Endothelial cell of umbilical vein (primary cell): Measurements from ENCODE around the gene SCYGR1. TPM values are rescaled to one million over a fixed set of nuclear protein-coding genes. Genes with fewer than 3 reads are reported as not detected.

ENCODE experiments used
- BruUV-seq: library from RNA; stranded (reverse); fragments of 400-500 nt; replicated peaks from 2 replicates; lab custom pipeline; 2021; lab: Mats Ljungman, UMichigan
- CTCF ChIA-PET: fragments of 300-600, 350-600 bp; sonication (Branson Sonifier 250); formaldehyde crosslinking; loops from one replicate; lab custom pipeline; 2021; ENCODE audit warnings: antibody characterized with exemption, inconsistent platforms; lab: Charles Lee
- POLR2A ChIA-PET: fragments of 300-600, 350-600 bp; sonication (Branson Sonifier 250); formaldehyde crosslinking; loops from one replicate; lab custom pipeline; 2021; ENCODE audit warnings: antibody characterized with exemption, inconsistent platforms; lab: Charles Lee
- DNase-seq: peaks from one replicate; pipeline ENCODE4 v3.0.0-alpha.2; 2011; ENCODE audit warnings: low read depth, low spot score
- FAIRE-seq: peaks from 2 replicates; lab custom pipeline; 2011; peaks lifted over from hg19 to GRCh38; lab: Jason Lieb, UNC
- H2AFZ ChIP-seq: 2 replicates; pipeline ENCODE4 v1.6.0; 2012; ENCODE audit warnings: low read depth, low read length, control low read depth, inconsistent platforms
- H3K27ac ChIP-seq: 2 replicates; pipeline ENCODE4 v1.5.1; 2011; ENCODE audit warnings: low read depth, mild to moderate bottlenecking, control low read depth, low read length, moderate library complexity; ENCODE audit not compliant: insufficient read depth
- H3K27me3 ChIP-seq, 2 experiments: 2 replicates each; pipeline versions ENCODE4 v1.6.0 to v1.6.1; 2011; ENCODE audit warnings: low read length in 2 of 2, mixed read lengths in 1 of 2; ENCODE audit not compliant: control insufficient read depth in 2 of 2, insufficient read depth in 2 of 2
- H3K36me3 ChIP-seq, 2 experiments: 2 replicates in 1 of 2; 3 replicates in 1 of 2; pipeline ENCODE4 v1.5.1; 2011; ENCODE audit warnings: low read length in 2 of 2, mild to moderate bottlenecking in 1 of 2, moderate library complexity in 1 of 2; ENCODE audit not compliant: control insufficient read depth in 2 of 2, insufficient read depth in 2 of 2; ENCODE audit errors: extremely low read depth in 1 of 2
- H3K4me1 ChIP-seq: 3 replicates; pipeline ENCODE4 v1.5.1; 2011; ENCODE audit warnings: mild to moderate bottlenecking, low read length; ENCODE audit not compliant: control insufficient read depth, insufficient read depth; ENCODE audit errors: extremely low read depth
- H3K4me2 ChIP-seq: 2 replicates; pipeline ENCODE4 v1.6.1; 2011; ENCODE audit warnings: low read length, control low read depth, mixed read lengths; ENCODE audit not compliant: insufficient read depth
- H3K4me3 ChIP-seq, 3 experiments: fragments of 200-600 bp in 1 of 3; sonication (generic), shearing (Covaris generic) in 1 of 3; replicated peaks in 1 of 3; 2 replicates each; pipeline ENCODE4 v1.5.1; 2011 to 2016; ENCODE audit warnings: control low read depth in 3 of 3, low read length in 3 of 3, mild to moderate bottlenecking in 2 of 3, inconsistent platforms in 1 of 3, low read depth in 1 of 3, moderate library complexity in 1 of 3; ENCODE audit not compliant: insufficient read depth in 1 of 3
- H3K79me2 ChIP-seq: 2 replicates; pipeline ENCODE4 v1.6.0; 2012; ENCODE audit warnings: low read length, inconsistent platforms; ENCODE audit not compliant: control insufficient read depth, insufficient read depth
- H3K9ac ChIP-seq: replicated peaks from 2 replicates; pipeline ENCODE3; 2011; ENCODE audit warnings: low read length, control low read depth; ENCODE audit not compliant: insufficient read depth; ENCODE audit errors: extremely low read depth
- H3K9me1 ChIP-seq: replicated peaks from 3 replicates; pipeline ENCODE4 v1.6.0; 2011; ENCODE audit warnings: mild to moderate bottlenecking, low read length; ENCODE audit not compliant: control insufficient read depth, insufficient read depth; ENCODE audit errors: extremely low read depth
- H3K9me3 ChIP-seq: replicated peaks from 2 replicates; pipeline ENCODE4 v1.5.1; 2012; ENCODE audit warnings: low read length, inconsistent platforms; ENCODE audit not compliant: control insufficient read depth, insufficient read depth
- H4K20me1 ChIP-seq: replicated peaks from 2 replicates; pipeline ENCODE3; 2011; ENCODE audit warnings: mild to moderate bottlenecking, low read length; ENCODE audit not compliant: control insufficient read depth, insufficient read depth; ENCODE audit errors: extremely low read depth
- EZH2 ChIP-seq: IDR thresholded peaks from 2 replicates; pipeline ENCODE4 v1.6.1; 2012; ENCODE audit warnings: borderline replicate concordance, low read depth, mild to moderate bottlenecking, moderate library complexity, low read length, inconsistent platforms; ENCODE audit not compliant: severe bottlenecking
- FOS ChIP-seq: IDR thresholded peaks from 2 replicates; pipeline ENCODE4 v1.6.1; 2011; ENCODE audit warnings: mild to moderate bottlenecking, low read length, moderate library complexity, borderline replicate concordance; ENCODE audit not compliant: insufficient read depth
- GATA2 ChIP-seq: IDR thresholded peaks from 2 replicates; pipeline ENCODE4 v1.7.0; 2011; ENCODE audit warnings: low read depth, mild to moderate bottlenecking, moderate library complexity, mixed read lengths, low read length; ENCODE audit not compliant: insufficient read length, insufficient read depth
- JUN ChIP-seq: IDR thresholded peaks from 2 replicates; pipeline ENCODE4 v1.6.1; 2011; ENCODE audit warnings: borderline replicate concordance, low read depth; ENCODE audit not compliant: insufficient read length, insufficient read depth
- MYC ChIP-seq: IDR thresholded peaks from one replicate; pipeline ENCODE4 v1.6.1; 2011; ENCODE audit warnings: mild to moderate bottlenecking, low read depth, low read length
- POLR2A ChIP-seq: IDR thresholded peaks from 2 replicates; pipeline ENCODE4 v1.6.1; 2012; ENCODE audit warnings: low read depth, mild to moderate bottlenecking, control low read depth, low read length
- POLR2AphosphoS5 ChIP-seq: IDR thresholded peaks from 2 replicates; pipeline ENCODE4 v1.6.1; 2012; ENCODE audit warnings: low read depth, mild to moderate bottlenecking, control low read depth, low read length, moderate library complexity; ENCODE audit not compliant: insufficient read depth
- dilution Hi-C: fragments of 300-500 bp; cut with MboI; formaldehyde crosslinking; loops from one replicate; pipeline ENCODE4 v1.15.0; 2019; ENCODE audit warnings: low sequenced_read_pairs; ENCODE audit not compliant: extremely low pct_ligation_motif_present
- intact Hi-C: fragments of 100-400 bp; cut with micrococcal nuclease; formaldehyde crosslinking; loops from one replicate; pipeline ENCODE4 v1.10.0; 2022
- polyA plus RNA-seq, 4 experiments: library from polyadenylated mRNA; depleted of rRNA in 3 of 4; stranded (reverse) in 3 of 4; unstranded in 1 of 4; fragments of >200 nt; gene quantifications; 2 replicates each; pipeline versions ENCODE4 v1.2.1 to v1.2.3, GENCODE V29; 2011 to 2012; ENCODE audit warnings: missing spikeins in 1 of 4
- total RNA-seq: library from RNA; stranded (reverse); gene quantifications from 2 replicates; pipeline ENCODE4 v1.2.3, GENCODE V29; 2021
- TF ChIP-seq, protein P1 (sequence below), 2 donors: IDR thresholded peaks; 1 replicate in 1 of 2; 2 replicates in 1 of 2; pipeline ENCODE4 v1.5.1; 2011; ENCODE audit warnings: low read length in 2 of 2, mild to moderate bottlenecking in 2 of 2, moderate library complexity in 2 of 2, control low read depth in 1 of 2, inconsistent platforms in 1 of 2, low read depth in 1 of 2; ENCODE audit not compliant: insufficient read depth in 1 of 2; ENCODE audit errors: extremely low read depth in 1 of 2
- TF ChIP-seq, protein P2 (sequence below): IDR thresholded peaks from 2 replicates; pipeline ENCODE4 v1.6.1; 2011; ENCODE audit not compliant: insufficient read depth, insufficient read length

SCYGR1 gene
- total and polyA plus RNA-seq, 2 donors (not counting 3 experiments of a cell fraction or from before 2014, with no cell fraction given) = not detected

DNA sequence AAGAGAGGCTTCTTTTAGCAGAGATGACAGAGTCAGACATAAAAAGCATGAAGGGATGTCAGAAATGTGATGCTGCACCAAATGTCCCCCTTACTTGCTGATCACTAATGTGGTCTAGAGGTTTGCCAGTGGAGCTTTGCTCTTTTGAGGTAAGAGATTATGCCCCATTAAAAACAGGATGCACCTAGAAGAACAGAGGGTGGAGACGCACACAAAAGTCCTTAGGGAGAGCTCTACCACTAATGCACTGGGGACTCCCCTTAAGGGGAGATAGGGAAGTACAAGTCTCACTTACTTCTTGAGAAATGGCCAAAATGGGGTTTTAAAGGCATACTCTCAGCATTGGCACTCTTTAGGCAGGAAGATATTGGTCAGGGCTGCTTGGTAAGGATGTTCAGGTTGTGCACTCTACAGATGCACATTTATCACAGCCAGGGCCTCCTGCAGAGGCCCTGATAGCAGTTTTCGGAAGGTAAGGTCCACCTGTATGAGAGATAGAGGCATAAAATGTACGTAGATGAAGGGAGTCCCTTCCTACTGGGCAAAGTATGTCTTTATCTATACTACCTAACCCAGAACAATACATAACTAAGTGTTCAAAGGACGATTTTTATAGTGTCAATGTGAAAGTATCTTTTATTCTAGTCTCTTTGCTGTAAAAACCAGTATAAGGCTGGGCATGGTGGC is 17.0 kb upstream of the SCYGR1 start:
- dilution Hi-C loops = no loop called here
- no peak overlapping the region for H3K4me2 ChIP-seq
- peaks cover 8% of the 10 kb centered on the region for H3K4me1 ChIP-seq
- no peak overlapping the region for H3K27ac ChIP-seq
- H3K9me1 ChIP-seq = no peaks in the 10 kb centered on the region
- H3K9me3 ChIP-seq = no peaks in the 10 kb centered on the region
- H3K4me3 ChIP-seq = no peak overlapping the region
- DNase-seq (no peak), FAIRE-seq (no peak)
- no peaks in the 10 kb centered on the region for H3K79me2 ChIP-seq
- ChIA-PET CTCF (interaction anchor here (1.3 to 3.8 kb wide), 9 partner anchors 11 to 1740 kb away, joined by 3 to 139 read pairs (median 10); no protein-coding TSS in a partner anchor), POLR2A (no interaction called here)
- no peaks in the 10 kb centered on the region for H3K36me3 ChIP-seq
- H3K9ac ChIP-seq = no peak overlapping the region
- H4K20me1 ChIP-seq = no peaks in the 10 kb centered on the region
- H3K27me3 ChIP-seq = no peaks in the 10 kb centered on the region
- no peak overlapping the region for H2AFZ ChIP-seq
- BruUV-seq = no TSS peak
- intact Hi-C loops = loop anchor here (5.0 kb wide), 2 partner anchors 163 to 272 kb away; no protein-coding TSS in a partner anchor
- TF ChIP-seq, protein P1, sequence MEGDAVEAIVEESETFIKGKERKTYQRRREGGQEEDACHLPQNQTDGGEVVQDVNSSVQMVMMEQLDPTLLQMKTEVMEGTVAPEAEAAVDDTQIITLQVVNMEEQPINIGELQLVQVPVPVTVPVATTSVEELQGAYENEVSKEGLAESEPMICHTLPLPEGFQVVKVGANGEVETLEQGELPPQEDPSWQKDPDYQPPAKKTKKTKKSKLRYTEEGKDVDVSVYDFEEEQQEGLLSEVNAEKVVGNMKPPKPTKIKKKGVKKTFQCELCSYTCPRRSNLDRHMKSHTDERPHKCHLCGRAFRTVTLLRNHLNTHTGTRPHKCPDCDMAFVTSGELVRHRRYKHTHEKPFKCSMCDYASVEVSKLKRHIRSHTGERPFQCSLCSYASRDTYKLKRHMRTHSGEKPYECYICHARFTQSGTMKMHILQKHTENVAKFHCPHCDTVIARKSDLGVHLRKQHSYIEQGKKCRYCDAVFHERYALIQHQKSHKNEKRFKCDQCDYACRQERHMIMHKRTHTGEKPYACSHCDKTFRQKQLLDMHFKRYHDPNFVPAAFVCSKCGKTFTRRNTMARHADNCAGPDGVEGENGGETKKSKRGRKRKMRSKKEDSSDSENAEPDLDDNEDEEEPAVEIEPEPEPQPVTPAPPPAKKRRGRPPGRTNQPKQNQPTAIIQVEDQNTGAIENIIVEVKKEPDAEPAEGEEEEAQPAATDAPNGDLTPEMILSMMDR (IDR thresholded peaks at IDR 0.05; ENCODE audit: extremely low read depth in 1 of 2, insufficient read depth in 1 of 2, low read depth in 1 of 2, low read length in 2 of 2) = no peak
- TF ChIP-seq POLR2A (no peak), EZH2 (no peak), JUN (no peak), FOS (no peak), POLR2AphosphoS5 (no peak), GATA2 (no peak), MYC (no peak)
- TF ChIP-seq, protein P2, sequence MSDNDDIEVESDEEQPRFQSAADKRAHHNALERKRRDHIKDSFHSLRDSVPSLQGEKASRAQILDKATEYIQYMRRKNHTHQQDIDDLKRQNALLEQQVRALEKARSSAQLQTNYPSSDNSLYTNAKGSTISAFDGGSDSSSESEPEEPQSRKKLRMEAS = no peak
